Activated B cell treated with CpG ODN at 0.5 μM for 24 hours (primary cell): ENCODE data around the gene ZNF384. TPM values are rescaled to one million over a fixed set of nuclear protein-coding genes. Genes with fewer than 3 reads are reported as not detected.

Source experiments
- ATAC-seq: fragments of 200-7000 bp; cut with Tn5 transposase; one replicate; pipeline ENCODE4 v1.10.0; 2021; ENCODE audit warnings: low read depth, mild to moderate bottlenecking, moderate library complexity
- CTCF ChIA-PET: fragments of 350-600 bp; sonication (Branson Sonifier 250); formaldehyde crosslinking; loops from one replicate; lab custom pipeline; 2021; ENCODE audit warnings: antibody characterized with exemption; lab: Charles Lee
- POLR2A ChIA-PET: fragments of 350-600 bp; sonication (Branson Sonifier 250); formaldehyde crosslinking; loops from one replicate; lab custom pipeline; 2021; ENCODE audit warnings: antibody characterized with exemption; lab: Charles Lee
- DNase-seq: peaks from one replicate; pipeline ENCODE4 v3.0.0; 2022
- H3K27ac Mint-ChIP-seq: one replicate; pipeline ENCODE4 v1.8.0; 2020; ENCODE audit warnings: mixed read lengths
- H3K27me3 Mint-ChIP-seq: one replicate; pipeline ENCODE4 v1.8.0; 2021; ENCODE audit warnings: mixed read lengths
- H3K36me3 Mint-ChIP-seq: one replicate; pipeline ENCODE4 v1.8.0; 2021; ENCODE audit warnings: low read depth, mixed read lengths
- H3K4me1 Mint-ChIP-seq: one replicate; pipeline ENCODE4 v1.8.0; 2021; ENCODE audit warnings: mixed read lengths
- H3K4me3 Mint-ChIP-seq: one replicate; pipeline ENCODE4 v1.8.0; 2020; ENCODE audit warnings: mild to moderate bottlenecking, mixed read lengths
- H3K9me3 Mint-ChIP-seq: one replicate; pipeline ENCODE4 v1.8.0; 2020; ENCODE audit warnings: mixed read lengths
- CTCF ChIP-seq: fragments of 200-600 bp; IDR thresholded peaks from one replicate; pipeline ENCODE4 v1.8.0; 2022; ENCODE audit warnings: antibody characterized with exemption, mild to moderate bottlenecking
- intact Hi-C: fragments of 100-400 bp; cut with micrococcal nuclease; formaldehyde crosslinking; loops from one replicate; pipeline ENCODE4 v1.15.1; 2024
- total RNA-seq: library from RNA; stranded (reverse); gene quantifications from 2 replicates; pipeline ENCODE4 v1.2.3, GENCODE V29; 2022

The ZNF384 gene
- total RNA-seq, 1 donor from 2014 or later = 98.6 TPM

DNA sequence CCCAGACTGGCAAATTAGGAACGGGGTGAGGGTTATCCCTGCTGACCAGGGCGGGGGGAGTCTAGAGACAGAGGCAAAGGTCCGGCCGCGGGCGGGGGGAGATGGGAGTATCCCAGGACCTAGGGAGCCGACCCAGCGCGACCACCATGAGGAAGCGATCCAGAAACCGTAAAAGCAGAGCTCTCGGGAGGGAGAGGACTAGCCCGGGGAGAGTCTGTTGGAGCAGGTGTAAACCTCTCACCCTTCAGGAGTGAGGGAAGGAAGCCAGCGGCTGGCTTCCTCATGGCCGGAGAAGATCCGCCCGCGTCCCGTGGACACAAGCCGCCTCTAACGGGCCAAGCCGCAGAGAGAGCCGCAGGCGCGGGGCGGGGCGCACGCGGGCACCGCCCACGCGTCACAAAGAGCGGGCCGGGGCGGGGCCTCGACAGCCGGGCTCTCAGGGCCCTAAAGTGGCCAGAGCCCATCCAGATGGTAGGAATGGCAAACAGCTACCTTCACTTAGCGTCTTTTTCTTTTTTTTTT, 42.0 kb downstream of the ZNF384 start, which contains the start of gene ACRBP:
Gene ACRBP, minus strand, starts transcription at position 350 of the 522 bp plus-strand sequence. Its CDS starts 66 bp downstream, at position 284.
- intact Hi-C loops = no loop called here
- no peak for TF ChIP-seq CTCF
- peak within 1 kb of the TSS; percentile 84 for H3K4me3 Mint-ChIP-seq
- H3K9me3 Mint-ChIP-seq = peaks cover 5% of the 10 kb centered on the region
- H3K36me3 Mint-ChIP-seq = peaks cover 30% of the 10 kb centered on the region
- peak within 1 kb of the TSS; percentile 74 for H3K27ac Mint-ChIP-seq
- ChIA-PET POLR2A (interaction anchor here (0.5 to 2.1 kb wide), 9 partner anchors 11 to 318 kb away, joined by 3 to 17 read pairs (median 4); partner anchors contain the start of gene LPAR5), CTCF (interaction anchor here (4.4 kb wide), 1 partner anchor 27 kb away, joined by 26 read pairs; no protein-coding TSS in a partner anchor)
- no peaks in the 10 kb centered on the region for H3K27me3 Mint-ChIP-seq
- ATAC-seq = peak; percentile 83
- peak; percentile 71 for DNase-seq
- peaks cover 39% of the 10 kb centered on the region for H3K4me1 Mint-ChIP-seq

GRCh38 chr12:6646276-6647082, 42.7 kb downstream of the ZNF384 start:
- ChIA-PET POLR2A (interaction anchor here (0.6 to 2.1 kb wide), 5 partner anchors 11 to 32 kb away, joined by 3 to 17 read pairs (median 6); partner anchors contain the start of gene LPAR5), CTCF (interaction anchor here (4.4 kb wide), 1 partner anchor 26 kb away, joined by 26 read pairs; no protein-coding TSS in a partner anchor)
- Mint-ChIP-seq H3K27ac (peak overlapping the region; percentile 74), H3K36me3 (peaks cover 25% of the 10 kb centered on the region), H3K4me1 (peaks cover 42% of the 10 kb centered on the region), H3K27me3 (no peaks in the 10 kb centered on the region), H3K4me3 (peak overlapping the region; percentile 84), H3K9me3 (peaks cover 5% of the 10 kb centered on the region)
- intact Hi-C loops = no loop called here
- ATAC-seq = no peak
- no peak for DNase-seq
- TF ChIP-seq CTCF = no peak

GRCh38 chr12:6644903-6645302, 44.3 kb downstream of the ZNF384 start:
- H3K4me1 Mint-ChIP-seq = peaks cover 43% of the 10 kb centered on the region
- CTCF ChIA-PET = interaction anchor here (1.0 to 4.4 kb wide), 5 partner anchors 10 to 88 kb away, joined by 3 to 26 read pairs (median 4); partner anchors contain the start of gene LPAR5
- peaks cover 5% of the 10 kb centered on the region for H3K9me3 Mint-ChIP-seq
- POLR2A ChIA-PET = interaction anchor here (1.1 to 3.6 kb wide), 8 partner anchors 13 to 52 kb away, joined by 3 to 105 read pairs (median 4); partner anchors contain the start of genes CHD4 and LPAR5
- DNase-seq (no peak), ATAC-seq (no peak)
- intact Hi-C loops = loop anchor here (1.0 to 2.0 kb wide), 3 partner anchors 10 to 28 kb away; partner anchors contain the start of genes ING4 and LPAR5
- peaks cover 9% of the 10 kb centered on the region for H3K36me3 Mint-ChIP-seq
- TF ChIP-seq CTCF = no peak
- H3K27ac Mint-ChIP-seq = peak overlapping the region; percentile 89
- H3K4me3 Mint-ChIP-seq = peak overlapping the region; percentile 70
- H3K27me3 Mint-ChIP-seq = no peaks in the 10 kb centered on the region

DNA sequence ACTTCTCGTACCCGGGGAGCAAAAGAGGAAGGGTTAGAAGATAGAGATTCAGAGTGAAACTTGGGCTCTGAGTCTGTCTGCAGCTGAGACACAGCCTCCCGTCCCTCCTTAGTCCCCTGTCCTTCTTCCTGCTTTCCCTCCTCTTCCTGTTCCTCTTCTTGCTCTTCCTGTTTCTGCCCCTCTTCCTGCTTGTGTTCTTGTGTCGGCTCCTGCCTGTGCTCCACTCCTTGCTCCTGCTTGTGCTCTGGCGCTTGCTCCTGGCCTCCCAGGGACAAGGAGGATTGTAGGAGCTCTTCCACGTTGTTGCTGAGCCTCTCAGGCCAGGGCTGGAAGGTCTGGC, 44.9 kb downstream of the ZNF384 start:
- ATAC-seq = peak; percentile 65
- H3K27me3 Mint-ChIP-seq = no peaks in the 10 kb centered on the region
- peaks cover 48% of the 10 kb centered on the region for H3K4me1 Mint-ChIP-seq
- peaks cover 5% of the 10 kb centered on the region for H3K9me3 Mint-ChIP-seq
- H3K36me3 Mint-ChIP-seq = peaks cover 8% of the 10 kb centered on the region
- ChIA-PET CTCF (interaction anchor here (1.0 to 4.4 kb wide), 3 partner anchors 9 to 30 kb away, joined by 4 to 26 read pairs (median 6); partner anchors contain the start of gene LPAR5), POLR2A (interaction anchor here (0.6 to 3.6 kb wide), 13 partner anchors 12 to 80 kb away, joined by 3 to 105 read pairs (median 4); partner anchors contain the start of genes CHD4, COPS7A and LPAR5)
- peak overlapping the region; percentile 89 for H3K27ac Mint-ChIP-seq
- peak overlapping the region; percentile 70 for H3K4me3 Mint-ChIP-seq
- DNase-seq = no peak
- no peak for TF ChIP-seq CTCF
- intact Hi-C loops = loop anchor here (1.0 to 2.0 kb wide), 3 partner anchors 9 to 27 kb away; partner anchors contain the start of genes ING4 and LPAR5
